GM18505 (cell line): ENCODE results near the gene CCDC8.
"Not testable (repeated sequence)": the region's sequence is repeated elsewhere in the genome, so short reads cannot be mapped to it uniquely, and the experiment has no call there.

Source experiments
- ATAC-seq: cut with Tn5 transposase; IDR thresholded peaks from one replicate; pipeline ENCODE4 v1.9.1; 2021; ENCODE audit not compliant: unreplicated experiment
- POLR2A ChIP-seq: IDR thresholded peaks from 4 replicates; pipeline ENCODE4 v1.6.1; 2011; ENCODE audit warnings: borderline replicate concordance; ENCODE audit not compliant: insufficient read depth, insufficient read length; ENCODE audit errors: extremely low read depth

Gene CCDC8

DNA sequence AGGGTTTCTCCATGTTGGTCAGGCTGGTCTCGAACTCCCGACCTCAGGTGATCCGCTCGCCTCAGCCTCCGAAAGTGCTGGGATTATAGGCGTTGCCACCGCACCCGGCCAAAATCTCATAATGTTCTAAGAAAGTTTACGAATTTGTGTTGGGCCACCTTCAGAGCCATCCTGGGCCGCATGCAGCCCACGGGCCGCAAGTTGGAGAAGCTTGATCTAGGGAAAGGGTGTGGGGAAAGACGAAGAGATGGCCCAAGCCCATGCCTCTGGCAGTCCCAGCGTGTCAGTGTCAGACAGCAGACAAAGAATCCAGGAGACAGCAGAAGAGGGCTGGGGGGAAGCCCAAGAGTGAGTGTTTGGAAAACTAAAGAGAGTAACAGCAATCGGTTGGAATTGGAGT is 32.7 kb upstream of the CCDC8 start:
- no peak for TF ChIP-seq POLR2A
- no peak for ATAC-seq

DNA sequence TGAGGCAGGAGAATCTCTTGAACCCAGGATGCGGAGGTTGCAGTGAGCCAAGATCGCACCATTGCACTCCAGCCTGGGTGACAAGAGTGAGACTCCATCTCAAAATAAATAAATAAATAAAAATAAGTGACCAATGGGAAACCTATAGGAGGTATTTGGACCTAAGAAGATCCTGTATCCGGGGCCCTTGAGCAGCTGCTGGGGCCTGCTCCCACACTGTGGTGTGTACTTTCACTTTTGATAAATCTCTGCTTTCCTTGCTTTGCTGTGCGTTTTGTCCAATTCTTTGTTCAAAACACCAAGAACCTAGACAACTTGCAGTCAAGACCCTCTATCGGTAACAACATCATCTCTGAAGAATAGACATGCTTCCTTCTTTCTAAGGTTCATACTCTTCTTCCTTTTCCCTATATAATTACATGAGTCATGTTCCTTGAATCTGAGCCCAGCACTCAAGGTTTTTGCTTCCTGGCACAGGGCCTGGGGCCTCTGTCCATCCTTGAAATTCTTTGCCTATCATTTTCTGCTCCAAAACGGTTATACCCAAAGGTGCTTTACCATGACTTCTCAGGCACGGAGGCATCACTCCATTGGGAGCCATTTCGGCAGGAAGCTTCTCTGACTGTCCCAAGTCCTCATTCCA is 29.6 kb upstream of the CCDC8 start:
- no peak for ATAC-seq
- TF ChIP-seq POLR2A: no peak

DNA sequence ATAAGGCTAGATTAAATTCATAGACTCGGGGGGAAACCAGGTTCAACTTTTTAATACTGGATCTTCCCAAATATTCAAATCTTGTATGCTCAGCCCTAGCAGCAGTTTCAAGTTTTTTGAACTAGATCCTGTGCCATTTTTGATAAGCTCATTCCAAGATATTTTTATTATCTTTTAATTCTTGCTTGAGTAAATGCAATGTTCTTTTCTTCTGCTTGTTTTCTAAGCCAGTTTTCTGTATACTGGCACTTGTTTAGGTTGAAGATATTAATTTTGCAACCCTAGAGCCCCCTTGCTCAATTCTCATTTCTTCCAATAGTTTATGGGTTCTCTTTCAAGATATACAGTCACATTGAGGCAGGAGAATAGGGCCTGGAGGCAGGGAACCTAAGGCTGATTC is 28.5 kb upstream of the CCDC8 start:
- TF ChIP-seq POLR2A: no peak

DNA sequence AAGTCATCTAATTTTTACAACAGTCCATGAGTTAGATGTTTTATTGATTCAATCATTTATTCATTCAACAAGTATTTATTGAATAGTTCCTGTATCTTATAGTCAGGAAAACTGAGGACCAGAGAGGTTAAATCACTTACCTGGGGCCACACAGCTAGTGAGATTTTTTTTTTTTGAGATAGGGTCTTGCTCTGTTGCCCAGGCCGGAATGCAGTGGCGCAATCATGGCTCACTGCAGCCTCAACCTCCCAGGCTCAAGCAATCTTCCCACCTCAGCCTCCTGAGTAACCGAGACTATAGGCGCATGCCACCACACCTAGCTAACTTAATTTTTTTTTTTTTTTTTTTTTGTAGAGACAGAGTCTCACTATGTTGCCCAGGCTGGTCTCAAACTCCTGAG is 22.3 kb upstream of the CCDC8 start:
- ATAC-seq: not testable (repeated sequence)

More for the DNA sequence above, 28.5 kb upstream of the CCDC8 start:
- no peak for ATAC-seq

DNA sequence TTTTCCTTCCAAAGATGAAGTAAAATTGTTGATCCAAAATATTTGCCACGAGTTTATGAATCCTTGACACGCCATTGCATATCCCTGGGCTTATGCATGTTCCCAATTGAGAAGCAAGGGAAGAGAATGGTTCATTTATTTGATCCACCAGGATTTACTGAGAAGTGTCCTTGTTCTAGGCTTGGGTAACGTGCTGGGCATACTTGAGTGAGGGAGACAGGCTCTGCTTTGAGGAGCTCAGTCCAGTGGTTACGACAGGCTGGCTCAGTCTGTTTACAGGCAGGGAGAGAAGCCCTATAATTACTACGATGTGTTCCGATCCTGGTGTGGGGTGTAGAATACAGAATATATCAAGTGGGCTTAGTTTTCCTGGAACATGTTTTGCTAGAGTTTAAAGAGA is 21.6 kb upstream of the CCDC8 start:
- ATAC-seq: no peak
- TF ChIP-seq POLR2A: no peak

DNA sequence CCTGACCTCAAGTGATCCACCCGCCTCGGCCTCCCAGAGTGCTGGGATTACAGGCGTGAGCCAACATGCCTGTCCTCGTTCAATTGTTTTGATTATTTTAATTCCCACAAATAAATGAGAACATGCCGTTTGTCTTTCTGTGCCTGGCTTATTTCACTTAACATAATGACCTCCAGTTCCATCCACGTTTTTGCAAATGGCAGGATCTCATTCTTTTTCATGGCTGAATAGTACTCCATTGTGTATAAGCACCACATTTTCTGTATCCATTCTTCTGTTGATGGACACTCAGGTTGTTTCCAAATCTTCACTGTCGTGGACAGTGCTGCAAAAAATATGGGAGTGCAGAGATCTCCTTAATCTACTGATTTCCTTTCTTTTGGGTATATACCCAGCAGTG is 20.1 kb upstream of the CCDC8 start:
- ATAC-seq: not testable (repeated sequence)

DNA sequence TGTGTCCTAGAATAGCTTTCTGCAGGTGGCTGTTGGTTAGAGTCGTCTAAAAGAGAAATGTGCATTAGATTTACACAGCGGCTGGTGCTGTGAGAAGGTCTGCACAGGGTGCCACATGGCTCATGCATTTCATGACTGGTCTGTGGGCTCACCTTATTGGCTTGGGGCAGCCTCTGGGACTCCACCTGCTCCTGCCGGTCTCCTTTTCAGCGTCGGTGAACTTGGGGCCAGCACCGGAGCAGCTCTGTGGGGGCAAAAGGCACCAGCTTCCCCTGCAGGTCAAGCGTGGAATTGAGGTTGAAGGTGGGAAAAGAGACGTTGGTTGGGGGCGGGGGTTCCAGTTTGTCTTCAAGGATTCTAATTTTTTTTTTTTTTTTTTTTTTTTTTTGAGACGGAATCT is 18.5 kb upstream of the CCDC8 start:
- no peak for TF ChIP-seq POLR2A

DNA sequence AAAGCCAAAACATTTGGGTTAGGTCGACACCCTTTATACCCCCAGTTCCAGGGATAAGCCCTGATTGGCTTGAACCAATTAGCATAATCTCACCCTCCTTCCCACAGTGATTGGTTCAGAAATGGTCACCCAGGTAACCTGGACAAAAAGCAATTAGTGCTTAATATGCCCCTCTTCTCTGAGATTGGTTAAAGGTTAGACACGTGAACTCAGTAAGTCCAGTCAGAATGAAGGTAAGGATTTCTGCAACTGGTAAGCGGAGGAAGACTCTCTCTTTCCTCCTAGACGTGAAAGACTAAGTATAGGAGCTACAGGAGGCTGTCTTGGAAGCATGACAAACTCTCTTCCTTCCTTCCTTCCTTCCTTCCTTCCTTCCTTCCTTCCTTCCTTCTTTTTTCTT is 16.6 kb upstream of the CCDC8 start:
- no peak for ATAC-seq
- TF ChIP-seq POLR2A: no peak

More for the DNA sequence above, 18.5 kb upstream of the CCDC8 start:
- no peak for ATAC-seq

DNA sequence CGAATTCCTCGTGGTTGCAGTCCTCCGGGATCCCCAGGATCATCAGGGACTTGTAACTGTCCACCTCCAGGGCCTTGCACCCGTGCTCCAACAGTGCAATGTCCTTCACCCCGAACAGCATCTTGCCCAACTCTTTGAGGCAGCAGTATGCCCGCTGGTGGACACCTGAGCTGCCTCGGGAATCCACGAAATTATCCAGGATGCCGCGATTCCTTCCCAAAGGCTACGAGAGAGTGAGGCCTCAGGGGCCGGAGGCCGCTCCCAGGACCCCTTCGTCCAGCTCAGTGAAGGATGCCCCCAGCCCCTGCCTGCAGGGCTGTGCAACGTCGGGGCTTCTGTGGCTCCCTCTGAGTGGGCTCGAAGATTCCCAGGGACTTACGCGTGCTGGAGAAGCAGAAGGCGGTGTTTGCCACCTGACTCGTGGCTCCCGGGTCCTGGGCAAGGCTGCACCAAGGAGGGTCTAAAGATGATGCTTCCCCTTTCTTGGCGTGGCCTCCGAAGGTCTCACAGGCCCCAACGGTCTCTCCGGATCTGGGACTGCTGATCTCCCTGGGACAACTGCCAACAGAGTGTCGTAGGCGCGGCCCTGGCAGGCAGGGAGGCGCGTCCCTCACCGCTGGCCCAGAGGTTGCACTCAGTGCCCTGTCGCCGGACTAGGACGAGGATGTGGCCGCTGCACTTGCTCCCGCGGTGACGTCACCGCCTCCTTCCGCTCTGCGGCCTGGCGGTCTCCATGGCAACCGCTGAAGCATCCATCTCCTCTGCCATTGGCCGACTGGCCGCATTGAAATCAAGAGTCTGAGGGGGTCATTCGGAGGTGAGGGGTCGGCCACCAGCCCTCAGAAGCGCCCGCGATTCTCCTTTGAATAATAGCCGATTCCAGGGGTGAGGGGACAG is 15.1 kb upstream of the CCDC8 start, which contains the start of gene PNMA8C:
TSS of gene PNMA8C (minus strand) at position 698 of the 897 bp plus-strand sequence. CDS start at position 121, 577 bp downstream.
- no peak for ATAC-seq
- TF ChIP-seq POLR2A: no peak

DNA sequence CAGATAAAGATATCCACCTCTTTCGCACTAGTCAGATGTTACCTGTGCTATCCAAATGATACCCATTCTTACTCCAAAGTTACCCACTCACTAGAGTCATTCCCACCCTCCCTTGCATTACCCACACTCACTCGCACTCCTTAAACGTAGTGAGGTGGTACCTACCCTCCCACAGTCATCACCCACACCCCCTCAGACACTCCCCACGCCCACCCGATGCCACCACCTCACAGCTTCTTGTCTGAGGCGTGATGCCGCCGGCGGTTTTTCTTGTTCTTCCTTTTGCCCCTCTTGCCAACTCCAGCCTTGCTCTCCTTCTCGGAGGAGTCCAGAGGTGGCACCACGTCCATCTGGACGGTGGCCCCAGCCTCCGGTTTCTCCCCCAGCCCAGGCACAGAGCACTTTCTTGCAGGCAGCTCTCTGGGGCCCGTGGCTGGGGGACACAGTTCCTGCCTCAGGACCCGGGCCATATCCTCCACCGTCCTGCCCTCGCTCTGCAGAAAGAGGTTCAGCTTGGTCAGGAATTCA is 14.2 kb upstream of the CCDC8 start:
- TF ChIP-seq POLR2A: no peak
- ATAC-seq: no peak

DNA sequence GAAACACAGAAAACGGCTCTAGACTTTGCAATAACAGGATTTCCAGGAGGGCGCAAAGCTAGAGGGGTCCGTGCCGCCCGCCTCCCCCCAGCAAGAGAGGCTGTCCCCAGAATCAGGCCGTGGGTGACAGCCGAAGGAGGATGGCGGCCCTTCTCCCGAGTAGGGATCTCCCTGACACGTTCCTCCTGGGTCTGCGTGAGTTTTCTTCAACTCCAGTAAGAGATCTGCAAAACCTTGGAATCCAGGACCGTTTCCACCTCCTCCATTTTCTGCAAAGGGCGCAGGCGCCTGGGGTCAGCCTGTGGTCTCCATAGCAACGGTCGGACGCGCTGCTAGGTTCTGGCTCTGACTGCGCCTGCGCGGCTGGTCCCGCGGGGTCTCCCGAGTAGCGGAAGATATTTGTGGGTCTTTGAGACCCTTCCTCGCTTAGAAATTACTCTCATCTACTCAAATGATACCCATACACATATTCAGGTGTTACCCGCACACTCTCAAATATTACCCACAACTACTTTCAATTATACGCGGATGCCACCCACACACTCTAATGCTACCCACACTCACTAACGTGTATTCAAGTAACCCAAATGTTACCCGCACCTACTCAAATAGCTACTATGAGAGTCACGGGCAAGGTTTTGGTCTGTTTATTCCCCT is 13.3 kb upstream of the CCDC8 start:
- TF ChIP-seq POLR2A: no peak
- no peak for ATAC-seq

DNA sequence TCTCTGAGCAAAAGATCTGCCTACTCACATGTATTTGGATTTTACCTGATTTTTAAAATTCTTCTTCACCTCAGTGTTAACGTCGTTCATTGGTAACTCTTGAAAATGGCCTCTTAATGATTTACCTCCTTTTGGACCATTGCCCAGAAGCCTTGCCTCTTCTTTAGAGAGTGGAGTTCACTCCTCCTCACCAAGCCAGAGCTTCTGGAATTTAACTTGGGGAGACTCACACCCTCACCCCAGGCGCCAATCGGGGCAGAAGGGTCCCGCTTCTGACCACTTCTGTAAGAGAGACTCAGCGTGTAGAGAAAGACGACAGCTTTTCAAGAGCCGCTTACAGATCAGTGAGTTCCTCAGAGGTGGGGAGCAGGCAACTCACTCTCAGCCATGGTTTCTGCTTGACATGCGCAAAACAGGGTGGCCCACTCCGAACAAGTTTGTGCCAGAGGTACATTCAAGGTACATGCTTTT is 12.7 kb upstream of the CCDC8 start:
- TF ChIP-seq POLR2A: no peak
- no peak for ATAC-seq

DNA sequence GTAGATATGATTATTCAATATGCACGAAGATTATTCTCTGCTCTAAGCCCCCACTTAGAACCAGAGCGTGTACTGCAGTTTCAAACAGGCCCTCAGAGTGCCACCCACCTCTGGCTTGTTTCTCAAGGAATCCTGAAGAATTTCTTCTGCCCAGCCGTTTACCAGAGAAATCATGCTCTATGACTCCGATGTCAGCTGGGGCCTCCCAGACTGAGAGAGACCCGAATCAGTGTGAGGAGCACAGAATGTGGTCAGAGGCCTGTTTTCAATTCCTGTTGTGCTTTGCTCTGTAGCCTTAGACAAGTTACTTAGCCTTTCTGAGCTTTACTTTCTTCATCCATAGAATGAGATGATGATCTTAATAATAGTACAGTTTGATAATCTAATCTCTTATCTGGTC is 9.8 kb upstream of the CCDC8 start:
- ATAC-seq: no peak
- no peak for TF ChIP-seq POLR2A
